ENCODE data around the gene CAMK1G. TPM values are rescaled to one million over a fixed set of nuclear protein-coding genes. Genes with fewer than 3 reads are reported as not detected.

The CAMK1G gene
- total and polyA plus RNA-seq, 11 donors, result 0.30 to 0.48 TPM; not detected in 9

DNA sequence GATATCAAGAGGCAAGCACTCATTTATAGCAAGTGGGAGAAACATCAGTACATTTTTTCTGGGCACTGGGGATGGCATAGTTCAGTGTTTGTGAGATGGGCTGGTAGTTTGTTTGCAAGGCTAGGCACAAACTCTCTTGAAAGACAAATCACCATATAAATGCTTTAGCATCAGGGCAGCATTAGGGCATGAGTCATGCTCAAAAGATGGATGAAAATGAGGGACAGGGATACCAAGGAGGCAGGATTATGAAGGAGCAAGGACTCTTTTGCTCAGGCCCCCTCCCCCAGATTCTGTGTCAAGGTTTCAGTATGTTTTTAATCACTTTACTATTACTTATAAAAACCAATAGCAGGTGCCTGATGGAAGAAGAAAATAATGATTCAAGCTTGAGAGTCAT, 43.9 kb upstream of the CAMK1G start:
- no peak for DNase-seq
- no peak for ATAC-seq
- intact Hi-C loops (cut with DNase I), result no loop called here
- Histone ChIP-seq H3K36me3 (no peaks in the 10 kb centered on the region), H3K27ac (no peak overlapping the region), H3K4me1 (peaks cover 0 to 3% (median 0%) of the 10 kb centered on the region in 12 donors), H3K9me3 (no peaks in the 10 kb centered on the region), H3K4me3 (no peak overlapping the region), H3K27me3 (peaks cover 0 to 22% (median 6%) of the 10 kb centered on the region in 9 donors)
- TF ChIP-seq POLR2A (IDR thresholded peaks at IDR 0.05), result no peak
- TF ChIP-seq, protein P1, sequence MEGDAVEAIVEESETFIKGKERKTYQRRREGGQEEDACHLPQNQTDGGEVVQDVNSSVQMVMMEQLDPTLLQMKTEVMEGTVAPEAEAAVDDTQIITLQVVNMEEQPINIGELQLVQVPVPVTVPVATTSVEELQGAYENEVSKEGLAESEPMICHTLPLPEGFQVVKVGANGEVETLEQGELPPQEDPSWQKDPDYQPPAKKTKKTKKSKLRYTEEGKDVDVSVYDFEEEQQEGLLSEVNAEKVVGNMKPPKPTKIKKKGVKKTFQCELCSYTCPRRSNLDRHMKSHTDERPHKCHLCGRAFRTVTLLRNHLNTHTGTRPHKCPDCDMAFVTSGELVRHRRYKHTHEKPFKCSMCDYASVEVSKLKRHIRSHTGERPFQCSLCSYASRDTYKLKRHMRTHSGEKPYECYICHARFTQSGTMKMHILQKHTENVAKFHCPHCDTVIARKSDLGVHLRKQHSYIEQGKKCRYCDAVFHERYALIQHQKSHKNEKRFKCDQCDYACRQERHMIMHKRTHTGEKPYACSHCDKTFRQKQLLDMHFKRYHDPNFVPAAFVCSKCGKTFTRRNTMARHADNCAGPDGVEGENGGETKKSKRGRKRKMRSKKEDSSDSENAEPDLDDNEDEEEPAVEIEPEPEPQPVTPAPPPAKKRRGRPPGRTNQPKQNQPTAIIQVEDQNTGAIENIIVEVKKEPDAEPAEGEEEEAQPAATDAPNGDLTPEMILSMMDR (IDR thresholded peaks at IDR 0.05), result no peak

DNA sequence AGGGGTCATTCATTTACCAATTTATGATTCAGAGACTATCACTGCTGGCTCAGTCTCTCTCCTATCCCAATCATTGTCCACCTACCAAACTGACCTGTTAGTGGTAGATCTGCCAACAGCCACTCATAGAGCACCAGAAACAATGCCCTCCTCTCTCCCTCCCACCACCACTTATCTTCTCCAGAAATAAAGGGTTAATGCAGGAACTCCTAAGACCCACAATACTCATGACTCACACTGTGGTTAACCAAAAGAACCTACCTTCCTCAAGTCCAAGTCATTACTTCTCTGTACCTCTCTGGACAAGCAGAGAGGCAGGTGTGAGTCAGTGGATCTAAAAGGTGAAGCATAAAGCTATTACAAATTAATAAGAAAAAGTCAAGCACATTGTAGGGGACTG, 40.9 kb upstream of the CAMK1G start:
- H3K36me3 ChIP-seq, result no peaks in the 10 kb centered on the region
- H3K27me3 ChIP-seq, result peaks cover 0 to 12% (median 4%) of the 10 kb centered on the region in 9 donors
- intact Hi-C loops (cut with DNase I), result no loop called here

DNA sequence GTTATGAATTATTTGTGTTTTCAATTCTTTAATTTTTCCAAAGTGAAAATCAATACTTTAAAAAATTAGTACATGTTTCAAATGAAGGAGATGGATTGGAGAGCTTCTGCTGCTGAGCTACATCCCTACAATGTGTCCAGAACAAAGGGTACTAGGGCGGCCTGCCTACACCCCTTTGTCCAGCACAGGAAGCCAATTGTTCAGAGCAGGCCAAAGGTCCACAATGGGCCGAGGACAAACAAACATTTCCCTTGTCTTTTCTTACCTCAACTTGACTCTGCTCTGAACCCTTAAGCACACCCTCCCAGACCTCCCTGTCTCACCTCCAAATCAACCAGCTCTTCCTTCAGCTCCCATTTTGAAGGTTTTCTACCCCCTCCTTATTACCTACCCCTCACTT, 39.4 kb upstream of the CAMK1G start:
- Histone ChIP-seq H3K27ac (peak overlapping the region in 5 of 12 donors; percentile 25 to 70 (median 43)), H3K9me3 (no peaks in the 10 kb centered on the region), H3K27me3 (peaks cover 0 to 10% (median 0%) of the 10 kb centered on the region in 9 donors), H3K4me1 (peaks cover 0 to 3% (median 0%) of the 10 kb centered on the region in 12 donors), H3K4me3 (no peak overlapping the region), H3K36me3 (no peaks in the 10 kb centered on the region)
- ATAC-seq (peak; percentile 62 to 64 (median 63)), DNase-seq (peak in 1 of 5 donors; percentile 37)
- intact Hi-C loops (cut with DNase I), result no loop called here
- 54 to 78% (median 69%) methylated on average over 2 of the region's 2 CpGs for WGBS, 4 donors
- TF ChIP-seq POLR2A (IDR thresholded peaks at IDR 0.05), result no peak
- TF ChIP-seq, protein P1 (IDR thresholded peaks at IDR 0.05), result no peak

More for the DNA sequence above, 40.9 kb upstream of the CAMK1G start:
- H3K4me1 ChIP-seq, result peaks cover 0 to 3% (median 0%) of the 10 kb centered on the region in 12 donors
- no peak overlapping the region for H3K27ac ChIP-seq
- TF ChIP-seq POLR2A (IDR thresholded peaks at IDR 0.05), result no peak
- TF ChIP-seq, protein P1 (IDR thresholded peaks at IDR 0.05), result no peak
- ATAC-seq (no peak), DNase-seq (no peak)
- no peaks in the 10 kb centered on the region for H3K9me3 ChIP-seq
- no peak overlapping the region for H3K4me3 ChIP-seq

DNA sequence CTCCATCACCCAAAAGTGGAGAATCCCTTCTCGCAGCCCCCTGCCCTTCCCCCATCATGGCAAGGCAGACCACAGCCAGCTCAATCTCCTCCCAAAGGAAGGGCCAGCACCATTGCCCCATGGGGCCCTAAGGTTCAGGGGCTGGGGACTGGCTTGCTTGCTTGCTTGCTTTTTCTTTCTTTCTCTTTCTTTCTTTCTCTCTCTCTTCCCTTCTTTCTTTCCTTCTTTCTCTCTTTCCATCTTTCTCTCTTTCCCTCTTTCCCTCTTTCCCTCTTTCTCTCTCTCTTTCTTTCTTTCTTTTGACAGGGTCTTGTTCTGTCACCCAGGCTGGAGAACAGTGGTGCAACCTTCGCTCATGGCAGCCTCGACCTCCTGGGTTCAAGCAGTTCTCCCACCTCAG, 38.1 kb upstream of the CAMK1G start:
- TF ChIP-seq POLR2A (IDR thresholded peaks at IDR 0.05), result no peak
- TF ChIP-seq, protein P1 (IDR thresholded peaks at IDR 0.05), result no peak
- Histone ChIP-seq H3K27me3 (peaks cover 0 to 7% (median 0%) of the 10 kb centered on the region in 9 donors), H3K27ac (no peak overlapping the region), H3K4me3 (no peak overlapping the region), H3K4me1 (peaks cover 0 to 3% (median 0%) of the 10 kb centered on the region in 12 donors), H3K36me3 (no peaks in the 10 kb centered on the region), H3K9me3 (no peaks in the 10 kb centered on the region)
- intact Hi-C loops (cut with DNase I), result no loop called here
- no peak for DNase-seq
- 91 to 97% (median 96%) methylated on average over 3 of the region's 3 CpGs for WGBS, 4 donors
- no peak for ATAC-seq

All from heart left ventricle (tissue), 16 donors.